ENCODE data around the gene MOV10L1. TPM values are rescaled to one million over a fixed set of nuclear protein-coding genes. Genes with fewer than 3 reads are reported as not detected.

MOV10L1 gene
- total and polyA plus RNA-seq, 7 experiments from 2014 or later = not detected

DNA sequence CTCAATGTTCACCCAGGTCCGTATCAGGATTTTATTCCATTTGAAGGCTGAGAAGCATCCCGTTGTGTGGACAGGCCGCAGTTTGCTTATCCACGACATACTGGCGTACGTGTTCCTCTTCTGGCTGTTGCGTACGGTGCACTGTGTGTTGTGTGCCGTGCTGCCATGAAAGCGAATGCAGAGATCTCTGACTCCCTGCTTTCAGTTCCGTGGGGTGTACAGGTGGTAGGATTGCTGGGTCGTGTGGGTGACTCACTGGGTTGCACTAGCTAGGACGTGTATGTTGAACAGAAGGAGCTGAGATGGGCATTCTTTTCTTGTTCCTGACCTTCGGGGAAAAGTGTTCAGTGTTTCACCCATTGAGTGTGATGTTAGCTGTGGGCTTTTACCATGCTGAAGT lies 121.3 kb downstream of the MOV10L1 start:
- peak overlapping the region in 6 of 9 donors; percentile 20 to 82 (median 42) for H3K27ac Mint-ChIP-seq
- Histone ChIP-seq H3K27me3 (ENCODE audit: control insufficient read depth in 2 of 2, insufficient read depth in 2 of 2, low read length in 2 of 2) (no peaks in the 10 kb centered on the region), H3K27ac (ENCODE audit: low read depth, low read length) (no peak overlapping the region), H3K4me1 (ENCODE audit: control insufficient read depth in 2 of 2, insufficient read depth in 2 of 2, low read length in 2 of 2) (no peaks in the 10 kb centered on the region), H3K9me3 (ENCODE audit: control insufficient read depth in 2 of 3, low read length in 3 of 3) (no peaks in the 10 kb centered on the region), H3K36me3 (ENCODE audit: control insufficient read depth in 2 of 3, insufficient read depth in 3 of 3, low read length in 3 of 3) (peaks cover 0 to 70% (median 7%) of the 10 kb centered on the region in 3 experiments), H3K4me3 (ENCODE audit: low read length) (no peak overlapping the region)
- ChIA-PET CTCF (interaction anchor here (0.6 to 1.4 kb wide), 8 partner anchors 11 to 118 kb away, joined by 3 to 9 read pairs (median 4); no protein-coding TSS in a partner anchor), POLR2A (interaction anchor here (0.6 to 1.5 kb wide), 4 partner anchors 8 to 342 kb away, joined by 3 to 7 read pairs (median 3); no protein-coding TSS in a partner anchor)
- H3K36me3 Mint-ChIP-seq = peaks cover 5 to 39% (median 18%) of the 10 kb centered on the region in 5 donors
- no peak overlapping the region for H3K4me3 Mint-ChIP-seq
- H3K4me1 Mint-ChIP-seq = peaks cover 7 to 36% (median 29%) of the 10 kb centered on the region in 7 donors
- H3K27me3 Mint-ChIP-seq = no peaks in the 10 kb centered on the region
- H3K9me3 Mint-ChIP-seq = no peaks in the 10 kb centered on the region
- ATAC-seq = no peak
- no peak for DNase-seq
- intact Hi-C loops (cut with micrococcal nuclease) = no loop called here

Other genes with a start within 250 kb of the MOV10L1 start
- 10 to 100 TPM; 13.6 to 20.1 (median 17.1) TPM for gene ZBED4, start 236.2 kb upstream of the MOV10L1 start, total RNA-seq
- gene ZBED4, start 236.2 kb upstream of the MOV10L1 start, polyA plus RNA-seq = 10 to 100 TPM in 1 of 2 donors, 1 to 10 TPM in 1; 6.0 to 10.6 TPM
- 10 to 100 TPM; 16.2 to 22.4 (median 19.5) TPM for gene ALG12, start 171.6 kb upstream of the MOV10L1 start, total RNA-seq
- 10 to 100 TPM; 10.4 to 21.2 TPM for gene ALG12, start 171.6 kb upstream of the MOV10L1 start, polyA plus RNA-seq
- gene CRELD2, start 171.4 kb upstream of the MOV10L1 start, total RNA-seq = 10 to 100 TPM; 19.7 to 80.9 (median 28.5) TPM
- gene CRELD2, start 171.4 kb upstream of the MOV10L1 start, polyA plus RNA-seq = 10 to 100 TPM; 37.3 to 39.1 TPM
- gene PIM3, start 129.2 kb upstream of the MOV10L1 start, total RNA-seq = 100 to 1,000 TPM in 2 of 5 experiments, 10 to 100 TPM in 3; 44.4 to 164 (median 78.3) TPM
- 10 to 100 TPM; 21.3 to 38.8 TPM for gene PIM3, start 129.2 kb upstream of the MOV10L1 start, polyA plus RNA-seq
- not detected for gene IL17REL, start 77.2 kb upstream of the MOV10L1 start, total RNA-seq
- not detected for gene IL17REL, start 77.2 kb upstream of the MOV10L1 start, polyA plus RNA-seq
- not detected for gene TTLL8, start 31.7 kb upstream of the MOV10L1 start, total RNA-seq
- gene TTLL8, start 31.7 kb upstream of the MOV10L1 start, polyA plus RNA-seq = not detected
- gene MLC1, start 4.6 kb upstream of the MOV10L1 start, total RNA-seq = 1 to 10 TPM in 2 of 5 experiments, under 1 TPM in 1, not detected in 2; 0.10 to 7.2 (median 2.3) TPM
- gene MLC1, start 4.6 kb upstream of the MOV10L1 start, polyA plus RNA-seq = under 1 TPM; 0.08 to 0.48 TPM
- gene PANX2, start 80.7 kb downstream of the MOV10L1 start, total RNA-seq = 1 to 10 TPM in 1 of 5 experiments, under 1 TPM in 2, not detected in 2; 0.27 to 2.0 (median 0.66) TPM
- not detected for gene PANX2, start 80.7 kb downstream of the MOV10L1 start, polyA plus RNA-seq
- 100 to 1,000 TPM; 106 to 157 (median 124) TPM for gene TRABD, start 95.9 kb downstream of the MOV10L1 start, total RNA-seq
- gene TRABD, start 95.9 kb downstream of the MOV10L1 start, polyA plus RNA-seq = 10 to 100 TPM; 29.4 to 50.0 TPM
- gene SELENOO, start 111.0 kb downstream of the MOV10L1 start, total RNA-seq = 10 to 100 TPM; 26.7 to 36.6 (median 32.4) TPM
- 1 to 10 TPM; 3.4 to 5.9 TPM for gene SELENOO, start 111.0 kb downstream of the MOV10L1 start, polyA plus RNA-seq
- gene TUBGCP6, start 155.0 kb downstream of the MOV10L1 start, total RNA-seq = 100 to 1,000 TPM in 4 of 5 experiments, 10 to 100 TPM in 1; 67.8 to 146 (median 134) TPM
- 10 to 100 TPM; 15.2 to 28.4 TPM for gene TUBGCP6, start 155.0 kb downstream of the MOV10L1 start, polyA plus RNA-seq
- gene HDAC10, start 161.3 kb downstream of the MOV10L1 start, total RNA-seq = 100 to 1,000 TPM in 3 of 5 experiments, 10 to 100 TPM in 2; 95.9 to 139 (median 105) TPM
- gene HDAC10, start 161.3 kb downstream of the MOV10L1 start, polyA plus RNA-seq = 1 to 10 TPM; 7.1 to 9.8 TPM
- gene MAPK12, start 171.7 kb downstream of the MOV10L1 start, total RNA-seq = 1 to 10 TPM; 1.7 to 6.2 (median 2.3) TPM
- under 1 TPM in 1 of 2 donors, not detected in 1; 0.07 TPM for gene MAPK12, start 171.7 kb downstream of the MOV10L1 start, polyA plus RNA-seq
- 10 to 100 TPM in 1 of 5 experiments, 1 to 10 TPM in 4; 1.3 to 22.9 (median 4.5) TPM for gene MAPK11, start 180.4 kb downstream of the MOV10L1 start, total RNA-seq
- gene MAPK11, start 180.4 kb downstream of the MOV10L1 start, polyA plus RNA-seq = under 1 TPM; 0.13 to 0.19 TPM
- gene PLXNB2, start 217.6 kb downstream of the MOV10L1 start, total RNA-seq = 100 to 1,000 TPM in 1 of 5 experiments, 10 to 100 TPM in 2, 1 to 10 TPM in 2; 2.9 to 138 (median 12.6) TPM
- gene PLXNB2, start 217.6 kb downstream of the MOV10L1 start, polyA plus RNA-seq = under 1 TPM; 0.05 to 0.32 TPM
- 1 to 10 TPM; 2.1 to 4.0 (median 2.8) TPM for gene DENND6B, start 237.0 kb downstream of the MOV10L1 start, total RNA-seq
- gene DENND6B, start 237.0 kb downstream of the MOV10L1 start, polyA plus RNA-seq = under 1 TPM; 0.19 to 0.61 TPM

Measured in naive thymus-derived CD4-positive, alpha-beta T cell (primary cell).